ENCODE measurements around the gene VIM.

VIM gene

GRCh38 chr10:17228091-17229015 is at the start of gene VIM:
VIM (plus strand) TSS chr10:17228241; CDS start chr10:17229423, 1,182 bp downstream.
- Histone ChIP-seq H3K27me3 (ENCODE audit: insufficient read depth, low read depth) (no peaks in the 10 kb centered on the region), H2AFZ (ENCODE audit: low read depth) (peak within 1 kb of the TSS; percentile 44), H3K4me3 (IDR thresholded peaks at IDR 0.05; ENCODE audit: insufficient read depth, low read depth, low read length) (no peak within 1 kb of the TSS), H3K27ac (peak within 1 kb of the TSS; percentile 96), H3K79me2 (ENCODE audit: insufficient read depth, low read depth) (peaks cover 61% of the 10 kb centered on the region), H3K4me2 (peak within 1 kb of the TSS; percentile 58), H3K4me1 (ENCODE audit: low read depth, poor library complexity, severe bottlenecking) (peaks cover 44% of the 10 kb centered on the region), H3K9ac (peak within 1 kb of the TSS; percentile 94), H3K36me3 (ENCODE audit: insufficient read depth) (peaks cover 20% of the 10 kb centered on the region; the same call in 1 of the 2 replicates), H4K20me1 (ENCODE audit: insufficient read depth) (peaks cover 26% of the 10 kb centered on the region)
- no peak for TF ChIP-seq CTCF (conservative IDR thresholded peaks at IDR 0.05; ENCODE audit: low read depth, low read length)

- H3K36me3 ChIP-seq (ENCODE audit: insufficient read depth), result no peaks in the 10 kb centered on the region
- no peak overlapping the region for H2AFZ ChIP-seq (ENCODE audit: low read depth)
- H3K27ac ChIP-seq, result no peak overlapping the region
Observed at GRCh38 chr10:17179002-17179401, 49.0 kb upstream of the VIM start.

GRCh38 chr10:17181110-17181509 is 46.9 kb upstream of the VIM start:
- Histone ChIP-seq H3K4me2 (no peak overlapping the region), H3K9ac (no peak overlapping the region), H3K4me3 (IDR thresholded peaks at IDR 0.05; ENCODE audit: insufficient read depth, low read depth, low read length) (no peak overlapping the region), H3K27ac (no peak overlapping the region), H4K20me1 (ENCODE audit: insufficient read depth) (no peaks in the 10 kb centered on the region), H2AFZ (ENCODE audit: low read depth) (no peak overlapping the region), H3K79me2 (ENCODE audit: insufficient read depth, low read depth) (no peaks in the 10 kb centered on the region), H3K27me3 (ENCODE audit: insufficient read depth, low read depth) (no peaks in the 10 kb centered on the region), H3K4me1 (ENCODE audit: low read depth, poor library complexity, severe bottlenecking) (peaks cover 6% of the 10 kb centered on the region), H3K36me3 (ENCODE audit: insufficient read depth) (no peaks in the 10 kb centered on the region)
- no peak for TF ChIP-seq CTCF (conservative IDR thresholded peaks at IDR 0.05; ENCODE audit: low read depth, low read length)

More at GRCh38 chr10:17179002-17179401, 49.0 kb upstream of the VIM start:
- no peak overlapping the region for H3K4me2 ChIP-seq
- no peaks in the 10 kb centered on the region for H4K20me1 ChIP-seq (ENCODE audit: insufficient read depth)
- no peaks in the 10 kb centered on the region for H3K79me2 ChIP-seq (ENCODE audit: insufficient read depth, low read depth)
- H3K4me1 ChIP-seq (ENCODE audit: low read depth, poor library complexity, severe bottlenecking), result peaks cover 6% of the 10 kb centered on the region
- no peak overlapping the region for H3K9ac ChIP-seq
- H3K4me3 ChIP-seq (IDR thresholded peaks at IDR 0.05; ENCODE audit: insufficient read depth, low read depth, low read length), result no peak overlapping the region
- H3K27me3 ChIP-seq (ENCODE audit: insufficient read depth, low read depth), result no peaks in the 10 kb centered on the region
- TF ChIP-seq CTCF (conservative IDR thresholded peaks at IDR 0.05; ENCODE audit: low read depth, low read length), result no peak

GRCh38 chr10:17181751-17182150 is 46.3 kb upstream of the VIM start:
- Histone ChIP-seq H3K4me1 (ENCODE audit: low read depth, poor library complexity, severe bottlenecking) (peaks cover 6% of the 10 kb centered on the region), H3K4me2 (no peak overlapping the region), H4K20me1 (ENCODE audit: insufficient read depth) (no peaks in the 10 kb centered on the region), H3K27ac (no peak overlapping the region), H3K36me3 (ENCODE audit: insufficient read depth) (no peaks in the 10 kb centered on the region), H3K4me3 (IDR thresholded peaks at IDR 0.05; ENCODE audit: insufficient read depth, low read depth, low read length) (no peak overlapping the region), H3K79me2 (ENCODE audit: insufficient read depth, low read depth) (no peaks in the 10 kb centered on the region), H3K27me3 (ENCODE audit: insufficient read depth, low read depth) (no peaks in the 10 kb centered on the region), H2AFZ (ENCODE audit: low read depth) (no peak overlapping the region), H3K9ac (no peak overlapping the region)
- TF ChIP-seq CTCF (conservative IDR thresholded peaks at IDR 0.05; ENCODE audit: low read depth, low read length), result no peak
